GM21786 (cell line): ENCODE data around the gene TMEFF2.

Experiments used
- ATAC-seq: cut with Tn5 transposase; IDR thresholded peaks from one replicate; pipeline ENCODE4 v1.9.1; 2021; ENCODE audit not compliant: unreplicated experiment

The TMEFF2 gene

GRCh38 chr2:192070099-192070498 lies 124.6 kb downstream of the TMEFF2 start:
- no peak for ATAC-seq

- no peak for ATAC-seq
Observed at GRCh38 chr2:192069417-192069816, 125.3 kb downstream of the TMEFF2 start.

GRCh38 chr2:192068966-192069365 lies 125.8 kb downstream of the TMEFF2 start:
- ATAC-seq = no peak

- ATAC-seq = no peak
Observed at GRCh38 chr2:192067631-192068030, 127.1 kb downstream of the TMEFF2 start.

GRCh38 chr2:192064459-192064858 lies 130.3 kb downstream of the TMEFF2 start:
- no peak for ATAC-seq

GRCh38 chr2:192060161-192060560 lies 134.6 kb downstream of the TMEFF2 start:
- no peak for ATAC-seq

GRCh38 chr2:192059266-192059665 lies 135.5 kb downstream of the TMEFF2 start:
- no peak for ATAC-seq

- ATAC-seq = no peak
Observed at GRCh38 chr2:192053921-192054320, 140.8 kb downstream of the TMEFF2 start.

- no peak for ATAC-seq
Observed at GRCh38 chr2:192051533-192051932, 143.2 kb downstream of the TMEFF2 start.

GRCh38 chr2:192049362-192049761 lies 145.4 kb downstream of the TMEFF2 start:
- no peak for ATAC-seq

- ATAC-seq = no peak
Observed at GRCh38 chr2:192047315-192048107, 147.2 kb downstream of the TMEFF2 start.

- ATAC-seq = no peak
Observed at GRCh38 chr2:192044496-192044895, 150.2 kb downstream of the TMEFF2 start.

- ATAC-seq = no peak
Observed at GRCh38 chr2:192043216-192043870, 151.4 kb downstream of the TMEFF2 start.

- no peak for ATAC-seq
Observed at GRCh38 chr2:192042126-192042525, 152.6 kb downstream of the TMEFF2 start.

GRCh38 chr2:192038110-192038509 lies 156.6 kb downstream of the TMEFF2 start:
- ATAC-seq = no peak

- ATAC-seq = no peak
Observed at GRCh38 chr2:192035731-192036442, 158.8 kb downstream of the TMEFF2 start.

GRCh38 chr2:192030856-192031255 lies 163.9 kb downstream of the TMEFF2 start:
- no peak for ATAC-seq

- ATAC-seq = no peak
Observed at GRCh38 chr2:192030289-192030688, 164.4 kb downstream of the TMEFF2 start.

GRCh38 chr2:192029089-192029488 lies 165.6 kb downstream of the TMEFF2 start:
- ATAC-seq = peak; percentile 81

- ATAC-seq = no peak
Observed at GRCh38 chr2:192026825-192027120, 168.0 kb downstream of the TMEFF2 start.

- ATAC-seq = no peak
Observed at GRCh38 chr2:192026059-192026824, 168.5 kb downstream of the TMEFF2 start.
